A549 (cell line): ENCODE measurements around the gene DAZAP1.

ENCODE experiments used
- CHD4 ChIP-seq: fragments of 200-600 bp; sonication (generic); IDR thresholded peaks from 2 replicates; pipeline ENCODE4 v1.6.1; 2016; ENCODE audit warnings: antibody characterized with exemption, mild to moderate bottlenecking, borderline replicate concordance
- EP300 ChIP-seq, 2 experiments: fragments of >200 bp; sonication (Bioruptor Twin); formaldehyde crosslinking; IDR thresholded peaks; 2 replicates in 1 of 2; 3 replicates in 1 of 2; pipeline ENCODE4 v1.6.1; 2016 to 2017
- FOSL2 ChIP-seq, 2 experiments: fragments of 450-650 bp in 1 of 2; fragments of >200 bp in 1 of 2; sonication (Bioruptor Twin) in 1 of 2; formaldehyde crosslinking; IDR thresholded peaks; 2 replicates each; pipeline versions ENCODE4 v1.5.0 to v1.6.1; 2016 to 2020; ENCODE audit warnings: mild to moderate bottlenecking in 1 of 2, moderate library complexity in 1 of 2
- POLR2A ChIP-seq: IDR thresholded peaks from 2 replicates; pipeline ENCODE4 v1.6.1; 2012; ENCODE audit warnings: mild to moderate bottlenecking, low read length
- POLR2AphosphoS2 ChIP-seq: conservative IDR thresholded peaks from 2 replicates; pipeline ENCODE4 v1.6.1; 2012; ENCODE audit warnings: low read length, improper control_type of control experiment, inconsistent platforms
- RCOR1 ChIP-seq: fragments of 150-350 bp; IDR thresholded peaks from 2 replicates; pipeline ENCODE4 v1.6.1; 2014; ENCODE audit warnings: antibody characterized with exemption, low read length, low read depth
- RFX5 ChIP-seq: fragments of 450-650 bp; IDR thresholded peaks from 2 replicates; pipeline ENCODE4 v1.7.1; 2014; ENCODE audit warnings: antibody characterized with exemption, mild to moderate bottlenecking, moderate library complexity
- SMC3 ChIP-seq: fragments of >200 bp; sonication (Bioruptor Twin); formaldehyde crosslinking; IDR thresholded peaks from 3 replicates; pipeline ENCODE4 v1.6.1; 2018; ENCODE audit warnings: inconsistent platforms
- ZNF302 ChIP-seq: fragments of 250-450 bp; sonication (Bioruptor Pico); IDR thresholded peaks from 2 replicates; pipeline ENCODE4 v1.9.0; 2021; ENCODE audit warnings: inconsistent platforms, mild to moderate bottlenecking, moderate library complexity
- TF ChIP-seq, protein P1 (sequence below): fragments of 450-650 bp; IDR thresholded peaks from 2 replicates; pipeline ENCODE4 v1.6.1; 2014; ENCODE audit warnings: antibody characterized with exemption
- TF ChIP-seq, protein P2 (sequence below): fragments of >200 bp; sonication (Bioruptor Twin); formaldehyde crosslinking; IDR thresholded peaks from 3 replicates; pipeline ENCODE4 v1.5.1; 2016
- TF ChIP-seq, protein P3 (sequence below): fragments of 200-600 bp; sonication (generic); IDR thresholded peaks from 2 replicates; pipeline ENCODE4 v1.6.1; 2016; ENCODE audit warnings: antibody characterized with exemption, mild to moderate bottlenecking, moderate library complexity

DNA sequence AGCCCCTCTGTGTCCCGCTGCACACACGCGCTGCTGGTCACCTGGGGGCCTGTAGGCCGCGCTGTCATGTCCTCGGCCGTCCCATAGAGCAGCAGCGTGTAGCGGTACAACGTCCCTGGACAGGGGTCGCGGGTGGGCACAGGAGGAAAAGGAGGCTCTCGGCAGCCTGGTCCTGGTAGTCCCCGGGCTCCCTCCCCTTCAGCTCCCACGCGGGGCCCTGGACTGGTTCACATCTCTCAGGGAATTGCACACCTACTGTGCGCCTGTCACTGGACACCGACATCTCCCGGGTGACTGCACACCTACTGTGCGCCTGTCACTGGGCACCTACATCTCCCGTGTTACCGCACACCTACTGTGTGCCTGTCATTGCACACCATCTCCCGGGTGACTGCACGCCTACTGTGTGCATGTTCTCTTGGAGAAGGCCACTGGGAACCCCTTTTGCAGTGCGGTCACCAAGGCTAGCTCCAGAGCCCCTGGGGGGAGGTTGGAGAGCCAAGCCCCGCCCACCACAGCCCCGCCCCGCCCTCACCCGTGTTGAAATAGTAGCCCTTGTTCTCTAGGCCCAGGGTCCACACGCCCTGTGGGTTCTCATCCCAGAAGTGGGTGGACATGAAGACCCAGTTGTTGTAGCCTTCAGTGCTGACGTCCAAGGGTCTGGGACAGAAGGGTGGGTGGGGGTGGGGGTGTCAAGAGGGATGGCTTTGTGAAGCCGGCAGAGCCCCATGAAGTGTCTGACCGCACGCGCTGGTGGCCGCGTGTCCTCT is 75.2 kb downstream of the DAZAP1 start:
- TF ChIP-seq RFX5 = no peak
- TF ChIP-seq, protein P1, sequence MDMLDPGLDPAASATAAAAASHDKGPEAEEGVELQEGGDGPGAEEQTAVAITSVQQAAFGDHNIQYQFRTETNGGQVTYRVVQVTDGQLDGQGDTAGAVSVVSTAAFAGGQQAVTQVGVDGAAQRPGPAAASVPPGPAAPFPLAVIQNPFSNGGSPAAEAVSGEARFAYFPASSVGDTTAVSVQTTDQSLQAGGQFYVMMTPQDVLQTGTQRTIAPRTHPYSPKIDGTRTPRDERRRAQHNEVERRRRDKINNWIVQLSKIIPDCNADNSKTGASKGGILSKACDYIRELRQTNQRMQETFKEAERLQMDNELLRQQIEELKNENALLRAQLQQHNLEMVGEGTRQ = no peak
- no peak for TF ChIP-seq POLR2A
- no peak for TF ChIP-seq FOSL2 (IDR thresholded peaks at IDR 0.05)
- no peak for TF ChIP-seq FOSL2 (CRISPR knock-in tag; IDR thresholded peaks at IDR 0.05)
- TF ChIP-seq SMC3 = no peak
- no peak for TF ChIP-seq RCOR1
- TF ChIP-seq, protein P2, sequence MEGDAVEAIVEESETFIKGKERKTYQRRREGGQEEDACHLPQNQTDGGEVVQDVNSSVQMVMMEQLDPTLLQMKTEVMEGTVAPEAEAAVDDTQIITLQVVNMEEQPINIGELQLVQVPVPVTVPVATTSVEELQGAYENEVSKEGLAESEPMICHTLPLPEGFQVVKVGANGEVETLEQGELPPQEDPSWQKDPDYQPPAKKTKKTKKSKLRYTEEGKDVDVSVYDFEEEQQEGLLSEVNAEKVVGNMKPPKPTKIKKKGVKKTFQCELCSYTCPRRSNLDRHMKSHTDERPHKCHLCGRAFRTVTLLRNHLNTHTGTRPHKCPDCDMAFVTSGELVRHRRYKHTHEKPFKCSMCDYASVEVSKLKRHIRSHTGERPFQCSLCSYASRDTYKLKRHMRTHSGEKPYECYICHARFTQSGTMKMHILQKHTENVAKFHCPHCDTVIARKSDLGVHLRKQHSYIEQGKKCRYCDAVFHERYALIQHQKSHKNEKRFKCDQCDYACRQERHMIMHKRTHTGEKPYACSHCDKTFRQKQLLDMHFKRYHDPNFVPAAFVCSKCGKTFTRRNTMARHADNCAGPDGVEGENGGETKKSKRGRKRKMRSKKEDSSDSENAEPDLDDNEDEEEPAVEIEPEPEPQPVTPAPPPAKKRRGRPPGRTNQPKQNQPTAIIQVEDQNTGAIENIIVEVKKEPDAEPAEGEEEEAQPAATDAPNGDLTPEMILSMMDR = no peak
- no peak for TF ChIP-seq POLR2AphosphoS2
- no peak for TF ChIP-seq EP300 (IDR thresholded peaks at IDR 0.05)
- no peak for TF ChIP-seq ZNF302 (CRISPR knock-in tag)
- TF ChIP-seq CHD4 = no peak
- TF ChIP-seq, protein P3, sequence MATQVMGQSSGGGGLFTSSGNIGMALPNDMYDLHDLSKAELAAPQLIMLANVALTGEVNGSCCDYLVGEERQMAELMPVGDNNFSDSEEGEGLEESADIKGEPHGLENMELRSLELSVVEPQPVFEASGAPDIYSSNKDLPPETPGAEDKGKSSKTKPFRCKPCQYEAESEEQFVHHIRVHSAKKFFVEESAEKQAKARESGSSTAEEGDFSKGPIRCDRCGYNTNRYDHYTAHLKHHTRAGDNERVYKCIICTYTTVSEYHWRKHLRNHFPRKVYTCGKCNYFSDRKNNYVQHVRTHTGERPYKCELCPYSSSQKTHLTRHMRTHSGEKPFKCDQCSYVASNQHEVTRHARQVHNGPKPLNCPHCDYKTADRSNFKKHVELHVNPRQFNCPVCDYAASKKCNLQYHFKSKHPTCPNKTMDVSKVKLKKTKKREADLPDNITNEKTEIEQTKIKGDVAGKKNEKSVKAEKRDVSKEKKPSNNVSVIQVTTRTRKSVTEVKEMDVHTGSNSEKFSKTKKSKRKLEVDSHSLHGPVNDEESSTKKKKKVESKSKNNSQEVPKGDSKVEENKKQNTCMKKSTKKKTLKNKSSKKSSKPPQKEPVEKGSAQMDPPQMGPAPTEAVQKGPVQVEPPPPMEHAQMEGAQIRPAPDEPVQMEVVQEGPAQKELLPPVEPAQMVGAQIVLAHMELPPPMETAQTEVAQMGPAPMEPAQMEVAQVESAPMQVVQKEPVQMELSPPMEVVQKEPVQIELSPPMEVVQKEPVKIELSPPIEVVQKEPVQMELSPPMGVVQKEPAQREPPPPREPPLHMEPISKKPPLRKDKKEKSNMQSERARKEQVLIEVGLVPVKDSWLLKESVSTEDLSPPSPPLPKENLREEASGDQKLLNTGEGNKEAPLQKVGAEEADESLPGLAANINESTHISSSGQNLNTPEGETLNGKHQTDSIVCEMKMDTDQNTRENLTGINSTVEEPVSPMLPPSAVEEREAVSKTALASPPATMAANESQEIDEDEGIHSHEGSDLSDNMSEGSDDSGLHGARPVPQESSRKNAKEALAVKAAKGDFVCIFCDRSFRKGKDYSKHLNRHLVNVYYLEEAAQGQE = no peak
